Mucosa of descending colon (tissue), 3 donors: ENCODE measurements around the gene FOSL1. TPM values are rescaled to one million over a fixed set of nuclear protein-coding genes. Genes with fewer than 3 reads are reported as not detected.

Experiments
- ATAC-seq: fragments of 200-7000 bp; cut with Tn5 transposase; one replicate; pipeline ENCODE4 v1.9.1; 2020; ENCODE audit warnings: mild to moderate bottlenecking, moderate library complexity
- DNase-seq, 3 donors: peaks; one replicate each; pipeline ENCODE4 v3.0.0-alpha.2; 2020
- H3K36me3 ChIP-seq: fragments of 200-600 bp; one replicate; pipeline ENCODE4 v1.8.0; 2021; ENCODE audit warnings: low read depth, mild to moderate bottlenecking
- H3K4me1 ChIP-seq: fragments of 200-600 bp; one replicate; pipeline ENCODE4 v1.8.0; 2021; ENCODE audit warnings: low read depth, mild to moderate bottlenecking
- H3K4me3 ChIP-seq: fragments of 200-600 bp; one replicate; pipeline ENCODE4 v1.8.0; 2021; ENCODE audit warnings: mild to moderate bottlenecking
- H3K9me3 ChIP-seq: fragments of 200-600 bp; one replicate; pipeline ENCODE4 v1.8.0; 2021; ENCODE audit warnings: mild to moderate bottlenecking
- CTCF ChIP-seq: fragments of 200-600 bp; IDR thresholded peaks from one replicate; pipeline ENCODE4 v1.8.0; 2022; ENCODE audit warnings: antibody characterized with exemption, mild to moderate bottlenecking
- intact Hi-C, 2 donors: fragments of 100-400 bp; cut with DNase I in 1 of 2; cut with micrococcal nuclease in 1 of 2; formaldehyde crosslinking; loops; one replicate each; pipeline versions ENCODE4 v1.11.0 to v1.11.1; 2022; cut with DNase I, micrococcal nuclease
- total RNA-seq, 3 donors: library from RNA; stranded (reverse); fragmentation: NEBNext Ultra II Directional in 2 of 3; extraction: Animal tissue kit (Norgen Biotek cat#: 25700) in 2 of 3; gene quantifications; one replicate each; pipeline versions ENCODE4 v1.2.1 to v1.2.4, GENCODE V29; 2021 to 2023
- donor health status: DM: no; HTN: no; CAD: no; lungs with moderate emphysema.
- donor health status: DM: no; HTN: no; CAD: no.
- donor health status: DM: no; HTN: yes; CAD: no.

FOSL1 gene
- total RNA-seq, 3 donors from 2014 or later = 1.2 to 1.6 (median 1.2) TPM

DNA sequence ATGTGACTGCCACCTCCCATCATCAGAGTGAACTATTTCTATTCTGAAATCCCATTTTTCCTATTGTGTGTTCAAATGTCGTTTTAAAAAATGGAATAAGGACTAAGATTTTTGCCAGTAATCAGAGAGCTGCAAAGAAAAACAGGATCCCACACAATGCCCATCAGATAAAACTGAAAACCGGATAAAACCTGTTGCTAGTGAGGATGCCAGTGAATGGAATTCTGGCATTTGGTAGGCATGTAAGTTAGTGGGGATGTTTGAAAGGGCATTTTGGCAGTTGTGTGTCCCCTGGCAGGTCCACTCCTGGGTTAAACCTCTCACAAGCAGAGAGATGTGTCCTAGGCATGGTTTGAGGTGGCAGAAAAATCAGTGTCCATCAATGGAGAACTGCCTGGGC lies 25.2 kb upstream of the FOSL1 start:
- H3K4me1 ChIP-seq = peaks cover 6% of the 10 kb centered on the region
- no peak for TF ChIP-seq CTCF
- no peak overlapping the region for H3K4me3 ChIP-seq
- ATAC-seq (no peak), DNase-seq (no peak)
- H3K9me3 ChIP-seq = no peaks in the 10 kb centered on the region
- intact Hi-C loops = no loop called here
- H3K36me3 ChIP-seq = no peaks in the 10 kb centered on the region

- peaks cover 19% of the 10 kb centered on the region for H3K4me1 ChIP-seq
- DNase-seq (no peak), ATAC-seq (no peak)
- intact Hi-C loops = no loop called here
- H3K4me3 ChIP-seq = no peak overlapping the region
- H3K36me3 ChIP-seq = no peaks in the 10 kb centered on the region
- H3K9me3 ChIP-seq = no peaks in the 10 kb centered on the region
- TF ChIP-seq CTCF = no peak
Measured at GRCh38 chr11:65922565-65922964, 22.4 kb upstream of the FOSL1 start.

- Histone ChIP-seq H3K4me3 (no peak overlapping the region), H3K4me1 (peaks cover 26% of the 10 kb centered on the region), H3K9me3 (no peaks in the 10 kb centered on the region), H3K36me3 (no peaks in the 10 kb centered on the region)
- ATAC-seq (no peak), DNase-seq (no peak)
- intact Hi-C loops = no loop called here
- TF ChIP-seq CTCF = no peak
Measured at GRCh38 chr11:65921876-65922275, 21.7 kb upstream of the FOSL1 start.

DNA sequence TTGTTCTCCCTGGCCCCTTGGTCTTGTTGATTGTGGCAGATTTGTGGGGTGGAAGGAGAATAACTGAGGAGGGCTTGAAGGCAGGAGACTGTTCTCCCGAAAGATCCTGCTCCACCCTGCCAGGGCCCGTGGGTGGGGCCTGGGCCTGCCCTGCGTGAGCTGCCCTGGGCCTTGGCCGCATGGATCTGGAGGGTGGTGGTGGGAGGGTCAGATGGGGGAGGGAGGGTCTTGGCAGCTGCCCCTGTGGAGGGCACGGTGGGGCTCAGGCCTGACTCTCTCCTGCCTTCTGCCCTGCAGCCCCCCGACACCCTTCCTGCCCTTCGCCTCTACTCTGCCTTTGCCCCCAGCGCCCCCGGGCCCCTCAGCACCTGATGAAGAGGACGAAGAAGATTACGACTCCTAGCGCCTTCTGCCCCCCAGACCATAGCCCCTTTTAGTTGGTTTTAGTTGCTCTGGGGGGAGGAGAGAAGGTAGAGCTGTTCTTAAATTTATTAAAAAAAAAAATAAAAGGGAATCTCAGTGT lies 20.9 kb upstream of the FOSL1 start:
- H3K4me1 ChIP-seq = peaks cover 31% of the 10 kb centered on the region
- TF ChIP-seq CTCF = no peak
- DNase-seq (no peak), ATAC-seq (no peak)
- no peaks in the 10 kb centered on the region for H3K36me3 ChIP-seq
- no peaks in the 10 kb centered on the region for H3K9me3 ChIP-seq
- no peak overlapping the region for H3K4me3 ChIP-seq
- intact Hi-C loops = no loop called here

DNA sequence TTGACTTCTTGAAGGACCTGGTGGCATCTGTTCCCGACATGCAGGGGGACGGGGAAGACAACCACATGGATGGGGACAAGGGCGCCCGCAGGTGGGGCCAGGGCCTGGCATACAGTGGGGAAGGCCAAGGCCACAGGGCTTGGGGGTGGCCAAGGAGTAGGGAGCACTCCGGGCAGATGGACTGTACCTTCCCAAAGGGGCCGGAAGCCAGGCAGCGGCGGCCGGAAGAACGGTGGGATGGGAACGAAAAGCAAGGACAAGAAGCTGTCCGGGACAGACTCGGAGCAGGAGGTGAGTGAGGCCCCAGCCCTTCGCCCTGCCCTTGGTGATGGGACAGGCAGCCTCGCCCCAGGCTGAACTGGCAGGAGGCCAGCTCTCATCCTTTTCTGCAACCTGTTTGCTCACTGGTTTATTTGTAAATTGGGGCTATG lies 20.2 kb upstream of the FOSL1 start:
- TF ChIP-seq CTCF = no peak
- Histone ChIP-seq H3K4me1 (peaks cover 33% of the 10 kb centered on the region), H3K36me3 (no peaks in the 10 kb centered on the region), H3K4me3 (peak overlapping the region; percentile 94), H3K9me3 (no peaks in the 10 kb centered on the region)
- ATAC-seq = no peak
- intact Hi-C loops = no loop called here
- peak; percentile 42 to 76 (median 48) for DNase-seq
